LNCaP clone FGC (cell line): Measurements from ENCODE around the gene GPR55.

Experiments
- DNase-seq: peaks from one replicate; pipeline ENCODE4 v3.0.0-alpha.2; 2011; ENCODE audit warnings: low read depth
- H3K4me3 ChIP-seq: 2 replicates; pipeline ENCODE4 v1.5.1; 2011; ENCODE audit warnings: mild to moderate bottlenecking, low read depth, low read length, control low read depth
- TF ChIP-seq, protein P1 (sequence below): IDR thresholded peaks from 2 replicates; pipeline ENCODE4 v1.5.1; 2012; ENCODE audit warnings: mild to moderate bottlenecking; ENCODE audit not compliant: control insufficient read depth, insufficient read depth; ENCODE audit errors: extremely low read depth

The GPR55 gene

DNA sequence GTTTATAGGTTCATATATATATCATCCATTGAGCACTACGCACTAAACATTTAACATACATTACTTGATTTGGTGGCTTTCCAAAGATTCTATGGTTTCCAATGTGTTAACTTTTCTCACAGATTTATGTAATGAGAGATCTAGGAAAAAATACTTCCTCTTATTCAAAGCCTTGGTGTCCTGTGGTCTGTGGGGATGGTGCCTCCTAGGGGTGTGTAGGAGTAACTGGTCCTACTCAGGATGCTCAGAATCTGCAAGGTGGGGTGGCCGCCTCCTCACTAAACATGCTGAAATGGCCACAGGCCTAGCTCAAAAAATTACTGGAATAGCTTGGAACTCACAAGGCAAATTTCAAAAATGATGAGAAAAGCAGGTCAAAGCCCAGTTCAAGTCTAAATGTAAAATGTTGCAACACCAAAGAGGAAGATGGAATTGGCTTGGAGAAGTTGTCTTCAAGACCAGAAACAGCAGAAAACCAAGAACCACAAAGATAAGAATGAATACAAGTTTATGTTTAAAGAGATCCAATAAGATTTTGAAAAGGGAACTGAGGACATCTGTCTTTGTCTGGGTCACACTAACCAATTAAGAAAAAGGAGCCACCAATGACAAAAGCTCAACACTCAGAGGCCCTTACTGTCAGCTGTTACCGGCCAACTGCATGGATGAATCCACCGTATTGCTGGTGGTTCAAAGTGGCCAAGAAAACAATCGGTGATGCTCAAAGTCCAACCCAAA, 11.5 kb downstream of the GPR55 start:
- DNase-seq: no peak
- TF ChIP-seq, protein P1, sequence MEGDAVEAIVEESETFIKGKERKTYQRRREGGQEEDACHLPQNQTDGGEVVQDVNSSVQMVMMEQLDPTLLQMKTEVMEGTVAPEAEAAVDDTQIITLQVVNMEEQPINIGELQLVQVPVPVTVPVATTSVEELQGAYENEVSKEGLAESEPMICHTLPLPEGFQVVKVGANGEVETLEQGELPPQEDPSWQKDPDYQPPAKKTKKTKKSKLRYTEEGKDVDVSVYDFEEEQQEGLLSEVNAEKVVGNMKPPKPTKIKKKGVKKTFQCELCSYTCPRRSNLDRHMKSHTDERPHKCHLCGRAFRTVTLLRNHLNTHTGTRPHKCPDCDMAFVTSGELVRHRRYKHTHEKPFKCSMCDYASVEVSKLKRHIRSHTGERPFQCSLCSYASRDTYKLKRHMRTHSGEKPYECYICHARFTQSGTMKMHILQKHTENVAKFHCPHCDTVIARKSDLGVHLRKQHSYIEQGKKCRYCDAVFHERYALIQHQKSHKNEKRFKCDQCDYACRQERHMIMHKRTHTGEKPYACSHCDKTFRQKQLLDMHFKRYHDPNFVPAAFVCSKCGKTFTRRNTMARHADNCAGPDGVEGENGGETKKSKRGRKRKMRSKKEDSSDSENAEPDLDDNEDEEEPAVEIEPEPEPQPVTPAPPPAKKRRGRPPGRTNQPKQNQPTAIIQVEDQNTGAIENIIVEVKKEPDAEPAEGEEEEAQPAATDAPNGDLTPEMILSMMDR: peak; percentile 28; the same call in 1 of the 2 replicates
- H3K4me3 ChIP-seq: no peak overlapping the region

DNA sequence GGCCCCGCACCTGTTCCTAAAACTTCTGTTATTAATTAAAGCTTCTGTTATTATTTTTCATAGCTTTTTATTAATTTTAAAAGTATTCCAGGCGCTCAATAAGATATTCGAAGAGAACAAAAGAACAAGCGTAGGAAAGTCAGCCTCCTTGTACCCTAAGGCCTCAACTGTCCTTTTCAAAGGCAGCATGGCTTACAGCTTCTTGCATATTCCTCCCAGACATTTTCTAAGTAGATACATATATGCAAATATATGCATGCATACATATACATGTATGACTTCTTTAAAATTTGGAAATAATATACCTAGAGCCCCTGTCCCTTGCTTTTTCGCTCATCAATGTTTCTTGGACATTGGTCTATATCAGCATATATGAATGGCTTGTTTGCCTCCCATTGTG, 12.3 kb downstream of the GPR55 start:
- TF ChIP-seq, protein P1: no peak
- no peak for DNase-seq

DNA sequence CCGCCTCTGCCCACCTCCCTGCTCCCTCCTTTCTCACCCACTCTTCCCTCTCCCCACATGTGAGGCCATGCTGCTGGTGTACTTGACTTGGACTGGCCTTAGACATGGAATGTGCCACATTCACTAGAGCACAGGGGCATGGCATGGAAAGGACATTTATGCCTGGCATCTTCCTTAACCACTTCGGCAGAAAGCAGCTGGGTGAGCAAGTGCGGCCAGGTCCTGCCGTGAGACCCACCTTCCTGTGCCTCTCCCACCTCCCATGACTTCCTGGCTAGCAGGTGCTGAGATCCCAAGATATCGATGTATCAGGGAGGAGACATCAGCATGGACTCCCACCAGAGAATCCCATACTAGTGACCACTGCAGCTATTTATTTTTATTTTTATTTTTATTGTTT, 13.0 kb downstream of the GPR55 start:
- no peak for DNase-seq
- TF ChIP-seq, protein P1: no peak
- H3K4me3 ChIP-seq: no peak overlapping the region

More for the DNA sequence above, 12.3 kb downstream of the GPR55 start:
- no peak overlapping the region for H3K4me3 ChIP-seq

DNA sequence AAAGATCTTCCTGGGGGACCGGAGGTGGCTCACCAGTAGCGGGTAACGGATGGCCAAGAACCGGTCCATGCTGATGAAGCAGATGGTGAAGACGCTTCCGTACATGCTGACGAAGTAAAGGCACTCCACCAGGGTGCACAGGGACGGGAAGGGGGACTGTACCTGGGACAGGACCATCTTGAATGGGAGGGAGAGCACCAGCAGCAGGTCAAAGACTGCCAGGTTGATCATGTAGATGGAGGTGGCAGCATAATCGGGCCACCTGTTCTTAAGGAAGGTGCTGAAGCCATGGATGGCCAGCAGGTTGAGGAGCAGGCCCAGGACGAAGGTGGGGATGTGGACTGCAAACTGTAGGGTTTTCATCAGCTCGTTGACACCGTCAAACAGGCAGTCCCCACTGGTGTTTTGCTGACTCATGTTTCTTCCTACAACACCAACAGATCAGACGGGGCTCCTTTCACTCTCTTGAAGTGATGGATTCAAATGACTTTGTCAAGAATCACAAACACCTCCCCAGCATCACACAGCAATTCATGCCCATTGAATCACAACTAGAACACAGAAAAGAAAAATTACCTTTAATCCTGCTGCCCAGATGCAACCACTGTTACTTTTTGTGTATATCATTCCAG, 14.4 kb downstream of the GPR55 start:
- TF ChIP-seq, protein P1: no peak
- H3K4me3 ChIP-seq: no peak overlapping the region
- DNase-seq: no peak

DNA sequence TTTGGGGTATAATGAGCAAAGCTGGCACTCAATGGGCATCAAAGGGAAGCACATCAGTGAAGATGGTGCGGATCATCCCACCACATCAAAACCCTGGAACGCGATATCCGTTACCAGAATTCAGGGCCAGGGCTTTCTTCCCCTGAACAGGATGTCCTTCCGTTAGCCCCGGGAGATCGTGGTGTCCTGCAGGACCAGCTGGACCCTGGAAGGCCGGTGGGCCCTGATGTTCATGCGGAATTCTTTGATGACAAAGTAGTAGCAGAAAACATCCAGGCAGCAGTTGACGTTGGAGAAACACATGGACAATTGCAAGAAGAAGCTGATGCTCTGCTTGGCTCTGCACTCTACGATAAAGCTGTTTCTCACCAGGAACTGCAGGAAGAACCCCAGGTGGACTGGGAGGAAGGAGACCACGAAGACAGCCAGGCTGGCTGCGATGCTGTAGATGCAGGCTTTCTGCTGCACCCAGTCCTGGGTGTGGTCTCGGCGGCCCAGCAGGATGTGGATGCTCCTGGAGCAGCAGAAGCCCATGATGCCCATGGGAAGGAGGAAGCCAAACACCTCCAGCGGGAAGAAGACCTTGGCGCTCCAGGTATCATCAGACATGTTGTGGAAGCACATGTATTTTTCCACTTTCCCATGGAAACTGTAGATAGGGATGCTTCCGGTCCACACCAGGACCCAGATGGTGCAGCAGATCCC, 15.0 kb downstream of the GPR55 start:
- no peak for DNase-seq
- no peak overlapping the region for H3K4me3 ChIP-seq
- TF ChIP-seq, protein P1: no peak

DNA sequence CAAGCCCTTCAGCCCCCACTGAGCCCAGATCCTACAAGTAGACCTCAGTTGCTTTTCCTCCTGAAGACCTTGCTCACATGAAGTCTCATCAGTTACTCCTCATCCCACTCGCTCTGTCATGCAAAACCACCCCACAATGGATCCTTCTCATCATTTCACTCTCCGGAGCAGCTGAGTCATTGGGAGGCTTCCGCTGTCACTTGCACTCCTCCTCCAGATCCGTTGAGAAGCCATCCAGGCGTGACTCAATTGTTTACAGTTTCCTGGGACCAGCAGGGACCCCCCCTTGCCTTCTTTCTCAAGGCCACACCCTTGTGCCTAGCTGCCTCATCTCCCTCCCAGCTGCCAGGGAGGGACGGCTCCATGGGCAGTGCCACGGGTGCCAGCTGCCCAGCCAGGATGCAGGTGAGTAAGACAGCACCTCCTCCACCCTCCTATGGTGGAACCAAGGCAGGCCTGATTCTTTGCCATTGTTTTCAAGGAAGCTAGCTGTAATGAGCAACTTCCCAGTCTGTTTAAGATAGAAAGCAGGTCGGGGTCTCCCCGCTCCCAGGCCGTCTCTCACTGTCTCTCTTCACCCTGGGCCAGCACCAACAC, 16.3 kb downstream of the GPR55 start:
- no peak overlapping the region for H3K4me3 ChIP-seq
- DNase-seq: no peak
- TF ChIP-seq, protein P1: no peak
